Measurements from ENCODE around the gene NRDE2. TPM values are rescaled to one million over a fixed set of nuclear protein-coding genes. Genes with fewer than 3 reads are reported as not detected.

Gene NRDE2, protein sequence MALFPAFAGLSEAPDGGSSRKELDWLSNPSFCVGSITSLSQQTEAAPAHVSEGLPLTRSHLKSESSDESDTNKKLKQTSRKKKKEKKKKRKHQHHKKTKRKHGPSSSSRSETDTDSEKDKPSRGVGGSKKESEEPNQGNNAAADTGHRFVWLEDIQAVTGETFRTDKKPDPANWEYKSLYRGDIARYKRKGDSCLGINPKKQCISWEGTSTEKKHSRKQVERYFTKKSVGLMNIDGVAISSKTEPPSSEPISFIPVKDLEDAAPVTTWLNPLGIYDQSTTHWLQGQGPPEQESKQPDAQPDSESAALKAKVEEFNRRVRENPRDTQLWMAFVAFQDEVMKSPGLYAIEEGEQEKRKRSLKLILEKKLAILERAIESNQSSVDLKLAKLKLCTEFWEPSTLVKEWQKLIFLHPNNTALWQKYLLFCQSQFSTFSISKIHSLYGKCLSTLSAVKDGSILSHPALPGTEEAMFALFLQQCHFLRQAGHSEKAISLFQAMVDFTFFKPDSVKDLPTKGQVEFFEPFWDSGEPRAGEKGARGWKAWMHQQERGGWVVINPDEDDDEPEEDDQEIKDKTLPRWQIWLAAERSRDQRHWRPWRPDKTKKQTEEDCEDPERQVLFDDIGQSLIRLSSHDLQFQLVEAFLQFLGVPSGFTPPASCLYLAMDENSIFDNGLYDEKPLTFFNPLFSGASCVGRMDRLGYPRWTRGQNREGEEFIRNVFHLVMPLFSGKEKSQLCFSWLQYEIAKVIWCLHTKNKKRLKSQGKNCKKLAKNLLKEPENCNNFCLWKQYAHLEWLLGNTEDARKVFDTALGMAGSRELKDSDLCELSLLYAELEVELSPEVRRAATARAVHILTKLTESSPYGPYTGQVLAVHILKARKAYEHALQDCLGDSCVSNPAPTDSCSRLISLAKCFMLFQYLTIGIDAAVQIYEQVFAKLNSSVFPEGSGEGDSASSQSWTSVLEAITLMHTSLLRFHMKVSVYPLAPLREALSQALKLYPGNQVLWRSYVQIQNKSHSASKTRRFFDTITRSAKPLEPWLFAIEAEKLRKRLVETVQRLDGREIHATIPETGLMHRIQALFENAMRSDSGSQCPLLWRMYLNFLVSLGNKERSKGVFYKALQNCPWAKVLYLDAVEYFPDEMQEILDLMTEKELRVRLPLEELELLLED
- 10.1 and 10.4 TPM in 2 replicates for total RNA-seq

DNA sequence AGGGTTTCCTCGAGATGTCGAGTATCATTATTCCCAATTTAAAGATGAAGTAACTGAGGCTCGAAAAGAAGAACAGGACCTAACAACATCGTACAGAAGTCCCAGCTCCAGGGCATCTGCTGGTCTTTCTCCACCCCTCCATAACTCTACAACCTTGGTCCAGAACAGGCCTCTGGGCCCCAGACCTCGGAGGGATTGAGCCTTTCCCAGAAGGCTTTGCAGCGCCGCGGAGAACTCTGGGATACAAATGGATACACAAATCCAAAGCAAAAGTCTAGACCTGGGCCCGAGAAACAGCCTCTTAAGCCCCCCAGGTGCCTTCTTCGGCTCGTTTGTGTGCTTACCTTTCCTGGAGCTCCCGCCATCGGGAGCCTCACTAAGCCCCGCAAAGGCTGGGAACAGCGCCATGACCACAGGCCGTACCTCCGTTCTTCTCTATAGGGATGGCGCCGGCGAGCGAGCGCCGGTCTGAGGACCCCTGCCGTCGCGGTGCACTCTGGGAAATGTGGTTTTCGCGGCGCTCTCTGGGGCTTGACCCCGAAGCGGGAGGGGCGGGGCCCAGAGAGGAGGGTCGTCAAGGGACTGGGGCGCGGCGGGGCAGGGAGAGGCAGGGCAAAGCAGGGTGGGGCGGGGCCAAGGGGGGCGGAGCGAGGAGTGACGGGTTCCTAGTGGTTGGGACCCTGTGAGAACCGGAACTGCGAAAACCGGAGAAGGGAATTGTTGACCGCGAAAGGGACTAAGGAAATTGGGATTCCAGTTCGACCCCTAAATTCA lies at the start of gene NRDE2:
TSS of gene NRDE2 (minus strand) at position 445 of the 774 bp plus-strand sequence. CDS start at position 408, 37 bp downstream.

DNA sequence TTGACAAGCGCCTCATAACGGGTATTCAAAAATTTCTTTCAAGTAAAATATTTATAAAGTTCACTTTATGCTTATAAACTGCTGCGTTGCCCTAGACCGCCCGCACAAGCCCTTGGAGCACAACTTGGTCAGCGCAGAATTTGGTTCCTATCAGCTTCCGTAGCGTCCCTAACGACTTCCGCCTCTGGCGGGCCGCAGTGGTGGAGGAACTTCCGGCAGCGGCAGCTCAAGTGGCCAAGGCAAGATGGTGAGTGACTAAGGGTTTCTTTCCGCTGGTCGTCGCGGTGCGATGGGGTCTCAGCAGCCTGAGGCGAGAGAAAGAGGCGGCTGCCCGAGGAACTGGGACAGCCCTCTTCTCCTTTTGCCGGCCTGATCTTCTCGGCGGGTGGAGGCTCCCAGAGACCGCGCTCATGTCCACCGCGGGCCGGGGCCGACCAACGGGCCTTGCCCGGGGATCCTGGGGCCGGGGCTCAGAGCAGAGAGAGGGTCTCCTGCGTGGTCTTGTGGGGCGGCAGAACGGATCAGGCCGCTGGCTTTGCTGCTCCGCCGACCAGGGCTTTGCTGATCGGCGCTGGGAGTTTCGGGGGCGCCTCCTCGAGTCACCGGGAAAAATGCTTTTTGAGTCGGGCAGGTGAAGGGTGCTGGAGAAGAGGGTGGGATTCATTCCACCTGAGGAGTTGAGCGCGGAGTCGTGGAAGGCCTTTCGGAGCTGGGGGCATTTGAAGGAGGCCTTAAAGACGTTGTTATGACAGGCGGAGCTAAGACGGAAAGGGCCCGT lies 75.2 kb downstream of the NRDE2 start, which contains the start of gene PSMC1:
TSS of gene PSMC1 (plus strand) at position 200 of the 778 bp plus-strand sequence. CDS start at position 245, 45 bp downstream.

Other genes with a start within 250 kb of the NRDE2 start
- gene PSMC1, start 75.4 kb downstream of the NRDE2 start, total RNA-seq, result 184 and 223 TPM in 2 replicates
- gene CALM1, start 65.1 kb upstream of the NRDE2 start, total RNA-seq, result 335 and 397 TPM in 2 replicates